Measurements from ENCODE around the gene LCE7A. TPM values are rescaled to one million over a fixed set of nuclear protein-coding genes. Genes with fewer than 3 reads are reported as not detected.

The LCE7A gene
- total RNA-seq, 1 donor from 2014 or later = not detected

- peak; percentile 46 for DNase-seq (ENCODE audit: low spot score)
- TF ChIP-seq, protein P1, sequence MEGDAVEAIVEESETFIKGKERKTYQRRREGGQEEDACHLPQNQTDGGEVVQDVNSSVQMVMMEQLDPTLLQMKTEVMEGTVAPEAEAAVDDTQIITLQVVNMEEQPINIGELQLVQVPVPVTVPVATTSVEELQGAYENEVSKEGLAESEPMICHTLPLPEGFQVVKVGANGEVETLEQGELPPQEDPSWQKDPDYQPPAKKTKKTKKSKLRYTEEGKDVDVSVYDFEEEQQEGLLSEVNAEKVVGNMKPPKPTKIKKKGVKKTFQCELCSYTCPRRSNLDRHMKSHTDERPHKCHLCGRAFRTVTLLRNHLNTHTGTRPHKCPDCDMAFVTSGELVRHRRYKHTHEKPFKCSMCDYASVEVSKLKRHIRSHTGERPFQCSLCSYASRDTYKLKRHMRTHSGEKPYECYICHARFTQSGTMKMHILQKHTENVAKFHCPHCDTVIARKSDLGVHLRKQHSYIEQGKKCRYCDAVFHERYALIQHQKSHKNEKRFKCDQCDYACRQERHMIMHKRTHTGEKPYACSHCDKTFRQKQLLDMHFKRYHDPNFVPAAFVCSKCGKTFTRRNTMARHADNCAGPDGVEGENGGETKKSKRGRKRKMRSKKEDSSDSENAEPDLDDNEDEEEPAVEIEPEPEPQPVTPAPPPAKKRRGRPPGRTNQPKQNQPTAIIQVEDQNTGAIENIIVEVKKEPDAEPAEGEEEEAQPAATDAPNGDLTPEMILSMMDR (IDR thresholded peaks at IDR 0.05; ENCODE audit: unreplicated experiment) = peak; percentile 57
- Mint-ChIP-seq H3K27ac (ENCODE audit: unreplicated experiment) (no peak within 1 kb of the TSS), H3K36me3 (ENCODE audit: low read depth, unreplicated experiment) (no peaks in the 10 kb centered on the region), H3K4me3 (ENCODE audit: unreplicated experiment) (no peak within 1 kb of the TSS), H3K9me3 (ENCODE audit: unreplicated experiment) (no peaks in the 10 kb centered on the region), H3K4me1 (ENCODE audit: unreplicated experiment) (no peaks in the 10 kb centered on the region), H3K27me3 (ENCODE audit: unreplicated experiment) (peaks cover 2% of the 10 kb centered on the region)
Measured at GRCh38 chr1:152878042-152878441, 18.2 kb downstream of the LCE7A start, which contains the start of gene SMCP. SMCP (plus strand) TSS chr1:152878322; CDS start chr1:152884423, 6,101 bp downstream.

DNA sequence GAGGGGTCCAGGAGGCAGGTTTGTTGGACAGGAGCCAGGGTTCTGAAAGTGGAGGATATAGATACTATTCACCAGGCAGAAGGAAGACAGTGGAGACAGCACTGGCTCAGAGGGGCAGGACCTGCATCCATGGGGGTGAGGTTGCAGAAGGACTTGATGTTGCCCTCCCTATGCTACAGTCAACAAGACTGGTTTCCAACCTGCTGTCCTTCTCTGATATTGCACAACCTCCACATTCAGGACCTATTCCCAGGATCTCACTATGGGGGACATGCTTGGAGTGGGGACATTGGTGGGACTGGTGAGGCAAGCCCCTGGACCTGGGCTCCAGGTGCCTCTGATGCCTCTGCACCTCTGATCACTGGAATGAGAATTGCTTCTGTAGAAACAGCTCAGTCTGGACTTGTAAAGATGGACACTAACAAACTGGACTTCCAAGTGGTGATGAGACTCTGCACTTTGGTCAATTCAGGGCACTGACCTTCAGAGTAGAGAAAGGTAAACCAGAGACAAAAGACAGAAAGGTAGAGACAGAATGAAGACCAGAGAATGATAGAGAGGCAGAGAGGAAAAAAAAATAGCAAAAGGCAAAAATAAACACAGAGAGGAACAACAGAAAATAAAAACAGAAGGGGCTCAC lies 19.9 kb downstream of the LCE7A start:
- Mint-ChIP-seq H3K27me3 (ENCODE audit: unreplicated experiment) (peaks cover 2% of the 10 kb centered on the region), H3K4me3 (ENCODE audit: unreplicated experiment) (no peak overlapping the region), H3K9me3 (ENCODE audit: unreplicated experiment) (no peaks in the 10 kb centered on the region), H3K4me1 (ENCODE audit: unreplicated experiment) (no peaks in the 10 kb centered on the region), H3K27ac (ENCODE audit: unreplicated experiment) (no peak overlapping the region), H3K36me3 (ENCODE audit: low read depth, unreplicated experiment) (no peaks in the 10 kb centered on the region)
- TF ChIP-seq, protein P1 (IDR thresholded peaks at IDR 0.05; ENCODE audit: unreplicated experiment) = no peak
- no peak for DNase-seq (ENCODE audit: low spot score)

DNA sequence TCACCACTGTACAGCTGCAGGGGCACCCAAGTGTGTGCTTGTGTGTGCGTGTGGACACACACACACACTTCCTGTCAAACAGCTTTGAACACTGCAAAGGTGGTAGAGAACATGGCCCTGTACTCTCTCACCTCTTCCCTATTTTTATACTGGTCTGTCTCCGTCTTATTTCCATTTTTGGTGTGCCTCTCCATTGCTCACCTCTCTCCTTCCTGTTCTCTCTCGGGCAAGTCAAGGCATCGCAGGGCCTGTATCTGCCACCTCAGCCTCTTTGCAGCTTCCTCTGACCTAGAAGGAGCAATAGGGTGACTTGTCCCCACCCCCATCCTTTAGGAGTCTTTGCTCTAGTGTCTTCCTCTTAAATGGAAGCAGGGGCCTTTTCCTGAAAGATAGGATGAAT lies 20.5 kb downstream of the LCE7A start:
- H3K4me3 Mint-ChIP-seq (ENCODE audit: unreplicated experiment) = no peak overlapping the region
- H3K4me1 Mint-ChIP-seq (ENCODE audit: unreplicated experiment) = no peaks in the 10 kb centered on the region
- H3K9me3 Mint-ChIP-seq (ENCODE audit: unreplicated experiment) = no peaks in the 10 kb centered on the region
- peaks cover 2% of the 10 kb centered on the region for H3K27me3 Mint-ChIP-seq (ENCODE audit: unreplicated experiment)
- H3K36me3 Mint-ChIP-seq (ENCODE audit: low read depth, unreplicated experiment) = no peaks in the 10 kb centered on the region
- TF ChIP-seq, protein P1 (IDR thresholded peaks at IDR 0.05; ENCODE audit: unreplicated experiment) = no peak
- no peak overlapping the region for H3K27ac Mint-ChIP-seq (ENCODE audit: unreplicated experiment)
- DNase-seq (ENCODE audit: low spot score) = no peak

- no peaks in the 10 kb centered on the region for H3K9me3 Mint-ChIP-seq (ENCODE audit: unreplicated experiment)
- H3K4me3 Mint-ChIP-seq (ENCODE audit: unreplicated experiment) = no peak overlapping the region
- peaks cover 2% of the 10 kb centered on the region for H3K27me3 Mint-ChIP-seq (ENCODE audit: unreplicated experiment)
- DNase-seq (ENCODE audit: low spot score) = no peak
- H3K27ac Mint-ChIP-seq (ENCODE audit: unreplicated experiment) = no peak overlapping the region
- no peaks in the 10 kb centered on the region for H3K4me1 Mint-ChIP-seq (ENCODE audit: unreplicated experiment)
- no peaks in the 10 kb centered on the region for H3K36me3 Mint-ChIP-seq (ENCODE audit: low read depth, unreplicated experiment)
- TF ChIP-seq, protein P1 (IDR thresholded peaks at IDR 0.05; ENCODE audit: unreplicated experiment) = no peak
Measured at GRCh38 chr1:152880907-152881306, 21.1 kb downstream of the LCE7A start.

DNA sequence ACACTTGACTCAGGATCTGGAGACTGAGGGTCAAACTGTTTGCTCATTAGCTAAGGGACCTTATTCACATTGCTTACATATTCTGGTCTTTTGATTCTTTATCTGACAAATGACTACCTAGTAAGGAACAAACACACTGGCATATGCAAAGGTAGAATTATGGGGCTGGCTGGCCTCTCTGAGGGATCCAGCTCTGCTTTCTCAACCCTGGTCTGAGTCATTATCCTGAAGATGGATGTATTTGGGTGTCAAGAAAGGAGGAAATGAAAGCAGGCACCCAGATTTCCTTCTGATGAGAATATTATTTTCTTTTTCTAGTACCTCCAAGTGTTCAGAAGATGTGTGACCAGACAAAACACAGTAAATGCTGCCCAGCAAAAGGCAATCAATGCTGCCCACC lies 24.3 kb downstream of the LCE7A start:
- TF ChIP-seq, protein P1 (IDR thresholded peaks at IDR 0.05; ENCODE audit: unreplicated experiment) = no peak
- no peak for DNase-seq (ENCODE audit: low spot score)
- Mint-ChIP-seq H3K4me3 (ENCODE audit: unreplicated experiment) (no peak overlapping the region), H3K27me3 (ENCODE audit: unreplicated experiment) (peaks cover 2% of the 10 kb centered on the region), H3K9me3 (ENCODE audit: unreplicated experiment) (no peaks in the 10 kb centered on the region), H3K36me3 (ENCODE audit: low read depth, unreplicated experiment) (no peaks in the 10 kb centered on the region), H3K4me1 (ENCODE audit: unreplicated experiment) (no peaks in the 10 kb centered on the region), H3K27ac (ENCODE audit: unreplicated experiment) (no peak overlapping the region)
